Right forelimb (tissue), 1 donor: ENCODE measurements around the gene RSRC1.
A peak's percentile ranks its signal among the peaks of the same experiment; 100 is the strongest.

Experiments used
- DNase-seq: peaks from one replicate; pipeline ENCODE4 v3.0.0-alpha.2; 2018

RSRC1 gene

DNA sequence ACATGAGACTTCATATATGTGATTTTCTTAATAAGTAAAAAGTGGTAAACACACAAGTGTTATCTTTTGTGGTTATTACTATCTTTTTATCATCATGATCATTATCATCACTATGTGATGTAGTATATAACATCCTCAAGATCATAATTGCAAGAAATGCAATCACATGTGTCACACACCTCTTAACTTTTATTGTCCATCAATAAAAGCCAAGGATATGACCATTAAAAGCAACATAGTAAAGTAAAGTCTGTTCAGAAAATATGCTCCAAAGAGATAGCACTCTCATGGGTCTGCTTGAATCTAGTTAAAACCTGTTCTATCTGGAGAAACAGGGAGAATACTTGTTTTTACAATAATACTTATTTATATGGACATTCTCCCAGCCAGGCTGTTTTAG is 308.1 kb downstream of the RSRC1 start:
- DNase-seq: no peak

DNA sequence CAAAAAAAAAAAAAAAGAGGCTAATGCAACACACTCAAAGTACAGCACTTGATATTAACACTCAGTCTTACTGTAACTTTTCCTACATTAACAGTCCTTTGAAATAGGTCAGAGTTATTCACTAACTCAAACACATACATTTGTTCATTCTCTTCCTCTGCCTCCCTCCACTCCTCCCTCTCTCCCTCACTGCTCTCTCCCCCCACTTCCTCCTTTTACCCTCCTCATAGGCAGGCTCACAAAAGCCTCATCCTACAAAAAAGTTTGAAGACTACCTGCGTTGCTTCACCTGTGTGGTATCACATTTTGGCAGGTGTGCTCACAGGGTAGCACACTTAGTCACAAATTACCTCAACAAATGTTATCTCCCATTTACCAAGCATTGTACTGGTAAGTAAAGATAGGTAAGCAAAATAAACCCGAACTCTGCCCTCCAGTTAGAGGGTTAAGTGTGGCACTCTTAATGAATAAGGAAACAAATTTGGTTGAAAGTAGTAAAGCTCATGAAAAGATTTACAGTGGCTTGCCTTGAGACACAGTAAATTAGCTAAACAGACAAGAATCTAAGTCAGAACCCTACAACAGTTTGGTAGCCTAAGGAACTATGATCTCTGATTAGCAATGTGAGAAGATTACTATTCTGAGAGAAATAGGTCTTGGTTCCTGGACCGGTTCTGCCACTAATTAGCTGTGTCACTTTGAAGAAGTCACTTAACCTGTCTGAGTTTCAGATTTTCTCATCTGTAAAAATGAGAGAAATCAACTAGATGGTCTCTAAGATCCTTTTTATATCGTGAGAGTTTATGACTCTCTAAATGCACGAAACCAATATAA is 310.1 kb downstream of the RSRC1 start:
- no peak for DNase-seq

DNA sequence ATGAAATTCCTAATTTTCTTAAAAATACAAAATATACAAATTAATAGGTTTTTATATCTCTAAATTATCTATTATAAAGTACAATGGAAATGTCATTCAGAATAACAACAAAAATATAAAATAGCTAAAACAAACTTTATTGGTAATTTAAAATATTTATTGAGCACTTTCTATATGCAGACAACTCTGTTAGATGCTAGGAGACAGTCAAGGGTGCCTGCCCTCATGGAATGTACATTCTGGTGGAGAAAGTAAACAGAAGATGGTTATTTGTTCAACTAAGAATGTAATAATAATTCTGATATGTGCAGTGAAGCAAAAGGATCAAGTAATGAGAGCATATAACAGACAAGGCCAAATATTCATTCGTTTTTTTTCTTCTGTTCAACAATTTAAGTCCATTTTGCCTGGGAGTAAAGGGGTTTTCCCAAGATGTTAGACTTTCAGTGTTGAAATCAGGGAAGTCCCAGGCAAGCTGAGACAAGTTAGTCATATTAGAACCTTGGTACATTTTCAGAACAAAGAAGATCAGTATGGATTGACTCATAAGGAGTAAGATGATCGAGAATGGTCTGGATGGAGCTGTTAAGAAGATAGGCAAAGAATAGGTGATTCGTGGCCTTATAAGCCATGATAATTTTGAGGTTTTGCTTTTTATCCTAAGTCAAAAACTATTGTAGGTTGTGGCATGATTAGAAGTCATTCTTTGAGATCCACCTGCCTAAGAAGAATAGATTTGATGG is 310.9 kb downstream of the RSRC1 start:
- DNase-seq: no peak

DNA sequence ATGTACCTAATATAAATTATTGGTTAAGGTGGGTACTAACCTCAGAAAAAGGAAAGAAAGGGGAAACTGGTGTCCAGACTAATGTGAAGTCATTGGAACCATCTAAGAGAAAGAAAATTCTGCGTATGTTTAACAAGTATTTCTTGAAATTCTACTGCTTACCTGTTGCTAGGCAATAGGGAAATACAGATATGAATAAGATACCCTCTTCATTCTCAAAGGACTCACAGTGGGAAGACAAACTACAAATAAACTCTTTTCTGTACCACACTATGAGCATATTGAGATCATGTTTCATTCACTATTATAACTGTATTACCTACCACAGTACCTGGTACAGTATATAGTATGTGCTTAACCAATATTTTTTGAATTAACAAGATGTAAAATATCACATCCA is 320.6 kb downstream of the RSRC1 start:
- no peak for DNase-seq

DNA sequence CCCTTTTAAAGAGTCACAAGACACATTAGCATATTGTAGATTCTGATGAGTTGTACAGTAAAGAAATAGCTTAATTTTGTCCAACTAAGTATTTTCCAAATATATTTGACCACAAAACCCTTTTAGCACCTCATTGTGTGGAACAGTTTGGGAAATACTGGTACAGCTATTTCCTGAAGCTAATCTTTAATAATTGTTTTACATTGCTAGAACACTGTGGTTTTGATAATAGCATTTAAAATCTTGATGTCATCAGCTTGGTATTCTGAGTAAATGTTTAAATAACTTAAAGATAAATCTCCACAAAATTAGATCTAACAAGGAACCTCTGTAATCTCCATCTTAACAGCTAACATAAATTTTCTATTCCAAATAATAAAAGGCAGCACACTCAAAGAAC is 321.1 kb downstream of the RSRC1 start:
- DNase-seq: no peak

DNA sequence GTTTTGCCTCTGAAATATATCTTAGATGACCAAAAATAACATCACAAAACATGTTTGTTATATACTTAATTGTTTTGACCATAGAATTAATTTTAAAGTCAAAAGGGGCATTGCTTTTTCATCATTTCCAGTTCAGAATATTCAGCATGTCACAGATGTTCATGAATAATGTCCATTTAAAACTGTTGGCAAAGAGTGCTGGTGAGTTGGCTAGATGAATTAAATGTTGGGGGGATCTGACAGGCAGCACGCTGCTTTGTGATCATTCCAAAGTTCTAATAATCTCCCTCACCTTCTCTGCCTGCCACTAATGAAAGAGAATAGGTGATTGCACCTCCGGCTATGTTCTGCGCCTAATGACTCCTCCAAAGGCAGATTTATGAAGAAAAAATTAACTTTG is 321.9 kb downstream of the RSRC1 start:
- DNase-seq: no peak

DNA sequence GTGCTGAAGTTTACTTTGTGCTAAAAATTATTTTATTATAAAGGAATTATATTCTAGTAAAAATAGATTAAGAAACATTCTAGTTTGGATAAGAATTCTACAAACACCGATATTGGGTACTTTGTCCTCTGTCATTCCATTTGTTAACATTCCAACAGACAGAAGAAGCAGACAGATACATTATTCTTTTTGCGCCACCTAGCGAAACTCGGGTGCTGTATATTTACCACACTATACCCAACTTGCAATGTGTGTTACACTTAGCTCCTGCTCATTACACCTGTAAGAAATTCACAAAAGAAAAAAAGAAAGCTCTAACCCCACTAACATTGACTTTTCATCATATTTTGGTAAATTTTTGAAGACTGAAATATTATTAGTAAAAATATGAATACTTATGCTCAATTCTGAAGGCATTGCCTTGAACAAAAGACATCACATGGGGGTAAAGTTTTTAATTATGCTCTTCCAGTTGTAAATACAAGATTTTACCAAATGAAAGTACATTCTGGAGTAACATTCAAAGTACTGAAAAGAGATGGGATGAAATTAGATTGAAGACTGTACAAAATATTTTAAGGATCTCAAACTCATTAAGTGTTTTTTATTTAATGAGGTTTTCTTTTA is 324.6 kb downstream of the RSRC1 start:
- peak; percentile 61 for DNase-seq

DNA sequence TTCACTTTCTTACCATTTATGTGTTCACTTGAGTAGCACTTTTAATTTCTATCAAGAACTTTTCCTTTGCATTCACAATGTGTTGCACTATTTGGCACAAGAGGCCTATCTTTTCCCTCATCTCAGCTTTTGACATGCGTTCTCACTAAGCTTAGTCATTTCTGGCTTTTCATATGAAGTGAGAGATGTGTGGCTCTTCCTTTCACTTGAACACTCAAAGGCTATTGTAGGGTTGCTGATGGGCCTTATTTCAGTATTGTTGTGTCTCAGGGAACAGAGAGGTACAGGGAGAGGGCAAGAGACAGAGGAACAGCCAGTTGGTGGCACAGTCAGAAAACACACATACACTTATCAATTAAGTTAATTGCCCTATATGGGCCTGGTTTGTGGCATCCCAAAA is 333.7 kb downstream of the RSRC1 start:
- DNase-seq: no peak

DNA sequence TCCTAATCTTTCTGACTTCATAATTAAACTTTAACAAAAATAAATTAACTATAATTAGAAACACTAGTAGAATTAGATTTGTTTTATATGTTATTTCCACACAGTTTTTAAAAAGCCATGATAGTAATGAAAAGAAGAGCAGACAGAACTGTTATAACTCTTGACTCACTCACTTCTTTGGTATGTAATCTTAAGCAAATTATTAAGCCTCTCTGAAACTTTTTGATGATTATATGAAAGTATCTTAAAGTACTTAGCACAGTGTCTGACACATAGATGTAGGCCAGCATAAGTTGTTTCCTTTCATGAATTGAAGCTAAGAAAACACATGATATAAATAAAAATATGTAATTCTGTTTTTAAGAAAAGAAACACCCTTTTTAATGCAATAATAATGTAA is 337.5 kb downstream of the RSRC1 start:
- no peak for DNase-seq

DNA sequence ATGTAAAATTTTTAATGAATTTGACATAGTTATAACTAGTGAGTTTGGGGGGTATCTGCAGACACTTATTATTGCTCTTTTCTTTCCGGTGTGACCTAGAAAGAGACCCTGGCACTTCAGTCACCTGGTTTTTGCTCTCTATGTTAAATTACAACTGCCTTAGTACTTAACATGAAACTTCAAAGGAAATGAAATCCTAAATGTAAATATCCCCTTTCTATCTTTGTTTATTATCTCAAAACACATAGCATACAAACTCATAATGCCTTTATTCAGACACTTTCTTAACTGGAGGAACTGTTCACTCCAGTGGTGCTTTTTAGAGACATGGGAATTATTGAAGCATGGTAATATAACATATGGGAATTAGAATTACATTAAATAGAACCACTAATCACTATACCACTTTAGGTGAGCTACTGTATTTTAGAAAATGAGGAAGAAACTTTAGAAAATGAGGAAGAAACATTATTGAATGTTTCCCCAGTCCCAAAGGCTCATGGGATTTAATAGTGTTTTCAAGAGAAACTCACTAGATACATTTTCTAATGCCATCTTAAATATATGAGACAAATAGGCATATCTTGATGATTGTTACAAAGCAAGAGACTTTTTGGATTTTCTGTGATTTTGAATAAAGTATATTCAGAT is 341.6 kb downstream of the RSRC1 start:
- DNase-seq: no peak

DNA sequence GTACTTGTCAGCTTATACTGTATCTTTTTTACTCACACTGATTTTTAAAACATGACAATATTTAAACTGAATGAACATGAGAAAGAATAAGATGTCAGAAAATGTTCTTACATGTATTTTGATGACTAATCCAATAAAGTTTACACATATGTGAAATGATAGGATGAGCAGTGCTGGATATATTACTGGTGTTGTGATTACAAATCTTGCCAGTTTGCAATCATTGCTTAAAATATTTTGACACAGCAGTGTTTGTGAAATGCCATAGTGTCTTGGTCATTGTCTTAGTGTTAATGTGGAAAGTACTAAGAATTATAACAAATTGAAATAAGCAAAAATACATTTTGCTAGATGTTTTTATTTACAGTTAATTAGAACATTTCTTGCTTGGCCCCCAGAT is 342.4 kb downstream of the RSRC1 start:
- DNase-seq: no peak

DNA sequence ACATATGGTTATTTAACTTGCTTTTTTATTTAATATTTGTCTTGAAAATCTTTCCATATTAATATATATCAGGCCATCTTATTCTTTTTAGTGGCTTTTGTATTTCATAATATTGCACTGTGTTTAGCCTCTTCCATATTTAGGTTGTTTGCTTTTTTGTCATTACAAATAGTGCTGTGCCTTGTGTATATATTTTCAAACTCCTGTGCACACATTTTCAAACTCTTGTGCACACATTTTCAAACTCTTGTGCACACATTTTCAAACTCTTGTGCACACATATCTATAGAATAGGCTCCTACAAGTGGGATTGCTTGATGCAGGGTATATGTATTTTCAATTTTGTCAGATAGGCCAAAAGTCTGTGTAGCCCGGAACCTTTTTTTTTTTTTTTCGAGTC is 343.1 kb downstream of the RSRC1 start:
- no peak for DNase-seq

DNA sequence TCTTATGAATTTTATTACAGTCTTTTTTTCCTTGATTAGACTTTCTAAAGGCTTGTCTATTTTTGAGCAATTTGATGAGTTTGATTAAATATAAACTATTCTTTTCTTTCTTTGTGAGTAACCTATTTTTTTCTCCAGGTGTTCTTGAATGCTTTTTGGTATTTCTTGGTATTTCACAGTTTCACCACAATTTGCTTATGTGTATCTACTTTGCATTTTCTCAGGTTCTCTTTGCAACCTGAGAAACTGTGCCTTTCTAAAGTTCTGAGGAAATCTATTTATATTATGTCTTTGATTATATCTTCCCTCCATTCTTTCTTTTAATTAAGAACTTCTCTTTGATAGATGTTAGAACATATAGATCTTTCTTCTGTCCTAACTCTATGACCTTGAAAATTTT is 344.0 kb downstream of the RSRC1 start:
- no peak for DNase-seq

DNA sequence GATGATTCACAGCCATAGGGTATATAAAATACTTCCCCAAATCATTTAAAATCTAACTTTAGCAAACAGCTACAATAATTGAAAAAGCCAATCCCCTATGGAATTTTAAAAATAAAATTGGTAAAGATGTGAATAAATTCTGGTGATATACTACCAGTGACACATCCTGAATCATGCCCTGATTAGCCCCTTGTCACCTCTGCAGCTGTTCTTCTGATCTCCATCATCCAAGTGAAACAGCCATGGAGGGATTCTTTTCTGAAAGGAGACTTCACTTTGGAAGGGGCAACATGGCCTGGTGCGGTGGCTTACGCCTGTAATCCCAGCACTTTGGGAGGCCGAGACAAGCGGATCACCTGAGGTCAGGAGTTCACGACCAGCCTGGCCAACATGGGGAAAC is 345.5 kb downstream of the RSRC1 start:
- DNase-seq: no peak

DNA sequence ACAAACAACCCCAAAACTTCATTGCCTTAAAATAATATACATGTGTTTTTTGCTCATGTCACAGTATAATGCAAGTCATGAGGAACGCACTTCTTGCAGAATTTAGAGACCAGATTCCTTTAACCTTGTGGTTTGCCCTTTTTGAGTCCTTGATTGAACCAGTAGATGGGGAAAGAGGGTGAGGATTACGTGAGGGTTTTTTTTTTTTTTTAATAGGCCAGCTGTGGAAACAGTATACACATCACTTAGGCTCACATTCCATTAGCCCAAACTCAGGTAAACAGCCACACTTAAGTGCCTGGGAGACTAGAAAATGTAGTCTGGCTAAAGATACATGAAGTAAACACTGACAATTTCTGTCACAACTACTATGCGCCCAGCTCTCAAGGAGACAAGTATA is 346.2 kb downstream of the RSRC1 start:
- DNase-seq: no peak

DNA sequence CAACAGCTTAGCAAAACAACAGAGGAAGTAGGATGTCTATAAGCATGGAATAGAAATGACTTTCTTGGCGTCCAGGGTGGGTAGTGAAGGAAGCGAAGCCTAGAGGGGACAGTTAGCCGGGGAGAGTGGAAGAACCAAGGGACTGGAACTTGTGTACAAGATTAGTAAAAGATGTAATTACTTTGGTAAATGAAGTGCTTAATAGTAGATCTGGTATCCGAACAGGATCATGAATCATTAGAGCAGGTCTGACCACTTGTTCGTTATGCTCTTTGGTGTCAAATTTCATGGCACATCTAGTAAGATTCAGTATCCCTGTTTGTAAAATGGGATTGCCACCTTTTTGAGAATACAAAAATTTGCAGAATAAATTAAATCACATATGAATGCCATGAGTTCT is 348.6 kb downstream of the RSRC1 start:
- DNase-seq: no peak

DNA sequence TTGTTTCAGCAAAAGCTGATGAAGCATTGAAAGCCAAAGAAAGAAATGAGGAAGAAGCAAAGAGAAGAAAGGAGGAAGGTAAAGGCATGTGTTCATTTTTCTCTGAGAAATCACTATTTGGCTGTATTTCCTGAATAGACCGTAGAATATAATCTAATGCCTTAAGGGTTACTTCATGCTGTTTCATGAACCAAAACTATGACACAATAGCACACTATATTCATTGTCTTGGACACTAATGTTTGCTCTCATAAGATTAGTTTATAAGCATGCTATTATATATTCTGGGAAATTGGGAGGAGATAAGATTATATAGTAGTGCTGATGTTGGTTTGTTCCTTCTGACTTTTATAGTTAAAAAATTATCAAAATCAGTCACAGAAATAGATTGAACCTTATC is 351.0 kb downstream of the RSRC1 start:
- DNase-seq: no peak

DNA sequence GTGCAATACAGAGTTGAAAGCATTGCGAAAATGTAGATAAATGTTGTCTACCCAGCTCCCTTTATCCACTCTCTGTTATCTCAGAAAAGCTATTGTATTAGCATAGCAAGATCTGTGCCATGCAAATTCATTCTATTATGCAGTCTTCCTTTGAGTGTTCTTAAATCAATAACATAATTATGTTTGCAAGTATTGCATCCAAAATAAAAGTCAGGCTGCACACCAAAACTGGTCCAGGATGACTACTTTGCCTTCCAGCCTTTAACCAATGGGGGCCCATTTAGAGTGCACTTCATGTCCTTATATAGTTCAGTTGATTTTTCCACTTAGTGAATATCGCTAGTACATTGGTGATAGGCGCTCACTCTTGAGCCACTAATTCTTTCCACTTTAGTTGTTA is 353.7 kb downstream of the RSRC1 start:
- no peak for DNase-seq

DNA sequence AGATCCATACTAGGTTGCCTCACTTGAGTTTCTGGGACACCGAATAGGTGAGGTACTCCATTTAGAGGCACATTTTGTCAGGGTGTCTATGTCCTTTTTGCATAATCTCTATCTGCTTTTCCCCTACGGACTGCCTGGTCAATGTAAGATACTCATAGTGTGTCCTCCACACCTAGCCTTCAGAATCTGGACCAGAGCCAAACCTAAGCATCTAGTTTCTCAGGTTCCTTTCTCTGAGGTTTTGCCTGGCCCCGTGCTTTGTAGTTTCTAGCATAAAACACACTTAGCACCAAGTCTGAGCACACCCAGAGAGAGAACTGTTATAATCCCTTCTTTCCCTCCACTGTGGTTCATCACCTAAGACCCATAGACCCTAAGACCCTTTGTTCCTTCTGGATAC is 355.2 kb downstream of the RSRC1 start:
- DNase-seq: no peak

DNA sequence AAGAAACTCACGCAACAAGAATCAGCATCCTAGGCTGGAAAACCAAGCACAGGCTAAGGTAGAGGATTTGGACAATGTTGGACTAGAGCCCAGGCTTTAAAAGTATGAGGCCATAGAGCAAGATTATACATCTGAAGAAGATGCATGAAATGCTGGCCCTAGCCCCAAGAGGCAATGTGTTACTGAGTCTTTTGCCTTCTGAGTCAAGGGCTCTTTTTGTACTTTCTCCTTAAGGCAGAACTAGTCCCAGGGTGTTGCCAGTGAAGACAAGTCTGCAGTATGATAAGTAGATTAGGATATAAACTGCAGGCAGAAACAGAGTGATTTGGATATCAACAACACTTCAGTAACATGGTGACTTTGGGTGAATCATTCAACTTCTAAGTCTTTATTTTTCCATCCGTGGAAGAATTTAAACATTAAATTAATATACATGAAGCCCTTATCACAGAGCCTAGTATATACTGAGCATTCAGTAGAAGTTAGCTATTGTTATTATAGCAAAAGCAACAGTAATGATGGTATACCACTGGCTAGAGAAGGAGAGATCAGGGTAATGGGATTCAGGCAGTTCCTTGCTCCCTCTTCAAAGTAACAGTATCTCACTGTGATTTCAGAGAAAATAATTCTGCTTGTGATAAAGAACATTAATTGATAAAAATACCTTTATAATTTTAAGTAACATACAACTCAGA is 361.2 kb downstream of the RSRC1 start:
- no peak for DNase-seq

DNA sequence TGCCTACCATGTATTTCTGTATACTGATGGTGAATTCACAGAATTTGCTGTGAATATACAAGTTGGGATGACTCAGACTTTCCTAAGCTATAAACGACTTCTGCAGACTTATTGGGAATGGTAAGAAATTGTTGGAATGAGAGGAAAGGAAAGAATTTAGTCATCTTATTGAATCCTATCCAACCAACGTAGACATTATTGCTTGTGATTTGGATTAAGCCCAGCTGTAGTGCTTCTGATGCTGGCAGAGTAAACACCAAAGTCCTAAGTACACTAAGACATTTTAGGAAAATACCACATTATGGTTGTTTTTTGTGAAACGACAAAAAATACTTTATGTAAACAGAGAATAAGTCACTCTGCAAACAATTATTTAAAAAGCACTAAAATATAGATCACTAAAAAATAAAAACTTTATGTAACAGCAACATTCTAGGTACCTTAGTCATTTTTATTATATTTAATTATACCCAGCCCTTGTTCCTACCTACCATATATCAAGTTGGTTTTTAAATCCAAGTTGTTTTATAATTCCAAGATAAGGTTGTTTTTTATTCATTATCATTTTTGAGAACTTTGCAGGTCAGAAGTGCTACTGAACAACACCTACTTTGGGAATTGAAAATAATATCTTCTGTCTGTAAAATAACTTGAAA is 361.9 kb downstream of the RSRC1 start:
- no peak for DNase-seq

DNA sequence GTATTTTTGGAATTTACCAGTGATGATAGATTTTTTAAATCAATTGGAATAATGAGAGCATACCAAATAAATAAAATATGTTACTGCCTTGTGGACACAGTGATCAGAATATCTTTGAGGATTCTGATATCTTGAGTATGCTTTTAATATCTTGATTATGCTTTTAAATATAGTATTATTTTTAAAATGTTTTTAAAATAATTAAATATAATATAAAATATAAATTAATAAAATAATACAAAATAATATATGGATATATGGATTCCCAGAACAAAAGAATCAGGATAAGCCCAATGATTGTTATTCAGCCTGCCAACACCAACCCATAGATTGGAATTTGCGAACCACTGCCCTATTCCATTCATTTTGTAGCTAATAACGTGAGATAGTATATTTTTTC is 369.2 kb downstream of the RSRC1 start:
- DNase-seq: no peak
